ENCODE measurements around the gene SOHLH1. TPM values are rescaled to one million over a fixed set of nuclear protein-coding genes. Genes with fewer than 3 reads are reported as not detected.

Gene SOHLH1
- polyA plus RNA-seq, 1 of the 3 experiments (the other 2 are of a cell fraction): not detected

- Histone ChIP-seq H3K27ac (ENCODE audit: low read depth in 2 of 2, low read length in 1 of 2) (no peak overlapping the region), H3K79me2 (ENCODE audit: insufficient read depth) (no peaks in the 10 kb centered on the region), H3K4me3 (ENCODE audit: low read depth in 2 of 2, low read length in 1 of 2) (no peak overlapping the region), H3K27me3 (ENCODE audit: insufficient read depth) (no peaks in the 10 kb centered on the region), H3K9me3 (no peaks in the 10 kb centered on the region), H2AFZ (ENCODE audit: low read depth) (no peak overlapping the region), H4K20me1 (ENCODE audit: insufficient read depth) (no peaks in the 10 kb centered on the region), H3K4me1 (ENCODE audit: control insufficient read depth in 1 of 2, insufficient read depth in 2 of 2, low read depth in 1 of 2, low read length in 1 of 2) (no peaks in the 10 kb centered on the region), H3F3A (replicated peaks; ENCODE audit: insufficient read depth) (no peaks in the 10 kb centered on the region), H3K9me2 (no peaks in the 10 kb centered on the region), H3K36me3 (replicated peaks in 1 of 2; ENCODE audit: control insufficient read depth in 1 of 2, insufficient read depth in 2 of 2, low read length in 1 of 2) (no peaks in the 10 kb centered on the region), H3K4me2 (no peak overlapping the region), H3K9ac (no peak overlapping the region)
- ChIA-PET CTCF (no interaction called here), POLR2A (no interaction called here)
- WGBS (ENCODE audit: low lambda C conversion rate): 72% methylated on average over 15 of the region's 20 CpGs
- no peak for DNase-seq
- no peak for TF ChIP-seq NFIC (IDR thresholded peaks at IDR 0.05; ENCODE audit: borderline replicate concordance)
- TF ChIP-seq TAF1 (IDR thresholded peaks at IDR 0.05; ENCODE audit: borderline replicate concordance, low read depth, low read length): no peak
- no peak for TF ChIP-seq SMC3 (IDR thresholded peaks at IDR 0.05; ENCODE audit: low read depth, low read length)
- no peak for TF ChIP-seq TEAD4 (IDR thresholded peaks at IDR 0.05; ENCODE audit: borderline replicate concordance, insufficient read depth)
- no peak for TF ChIP-seq PBX3 (IDR thresholded peaks at IDR 0.05)
- TF ChIP-seq RXRA (IDR thresholded peaks at IDR 0.05; ENCODE audit: borderline replicate concordance, low read depth): no peak
- TF ChIP-seq JUND (IDR thresholded peaks at IDR 0.05): no peak
- no peak for TF ChIP-seq REST (IDR thresholded peaks at IDR 0.05; ENCODE audit: low read depth, low read length)
Measured at GRCh38 chr9:135678236-135679017, 20.9 kb downstream of the SOHLH1 start.

- Histone ChIP-seq H3K36me3 (replicated peaks in 1 of 2; ENCODE audit: control insufficient read depth in 1 of 2, insufficient read depth in 2 of 2, low read length in 1 of 2) (no peaks in the 10 kb centered on the region), H4K20me1 (ENCODE audit: insufficient read depth) (no peaks in the 10 kb centered on the region), H3K4me2 (no peak overlapping the region), H3K79me2 (ENCODE audit: insufficient read depth) (no peaks in the 10 kb centered on the region), H3K9me3 (no peaks in the 10 kb centered on the region), H3K4me1 (ENCODE audit: control insufficient read depth in 1 of 2, insufficient read depth in 2 of 2, low read depth in 1 of 2, low read length in 1 of 2) (no peaks in the 10 kb centered on the region), H3K9ac (no peak overlapping the region), H2AFZ (ENCODE audit: low read depth) (no peak overlapping the region), H3K9me2 (no peaks in the 10 kb centered on the region), H3K27ac (ENCODE audit: low read depth in 2 of 2, low read length in 1 of 2) (no peak overlapping the region), H3K4me3 (ENCODE audit: low read depth in 2 of 2, low read length in 1 of 2) (no peak overlapping the region), H3K27me3 (ENCODE audit: insufficient read depth) (no peaks in the 10 kb centered on the region), H3F3A (replicated peaks; ENCODE audit: insufficient read depth) (no peaks in the 10 kb centered on the region)
- DNase-seq: no peak
- TF ChIP-seq SMC3 (IDR thresholded peaks at IDR 0.05; ENCODE audit: low read depth, low read length): no peak
- no peak for TF ChIP-seq USF1 (IDR thresholded peaks at IDR 0.05; ENCODE audit: borderline replicate concordance, low read depth)
- TF ChIP-seq RXRA (IDR thresholded peaks at IDR 0.05; ENCODE audit: borderline replicate concordance, low read depth): no peak
- TF ChIP-seq GATA2 (CRISPR knock-in tag; IDR thresholded peaks at IDR 0.05): no peak
- CTCF ChIA-PET: no interaction called here
- POLR2A ChIA-PET: no interaction called here
- 42% methylated on average over 10 of the region's 22 CpGs for WGBS (ENCODE audit: low lambda C conversion rate)
Measured at GRCh38 chr9:135677641-135678168, 21.6 kb downstream of the SOHLH1 start.

All from SK-N-SH (cell line).